Measurements from ENCODE around the gene MAD1L1.

Gene MAD1L1

GRCh38 chr7:2217716-2218443, 14.9 kb downstream of the MAD1L1 start:
- no peak for ATAC-seq (ENCODE audit: insufficient read depth, low read depth)

GRCh38 chr7:2217206-2217605, 15.5 kb downstream of the MAD1L1 start:
- H3K4me1 ChIP-seq (ENCODE audit: insufficient read depth, low read length), result no peaks in the 10 kb centered on the region
- H3K4me3 ChIP-seq (ENCODE audit: low read depth in 1 of 2, low read length in 2 of 2), result no peak overlapping the region
- H4K20me1 ChIP-seq (ENCODE audit: insufficient read depth, low read length), result peaks cover 24% of the 10 kb centered on the region
- no peak overlapping the region for H3K9ac ChIP-seq (ENCODE audit: low read depth, low read length)
- DNase-seq (no peak), ATAC-seq (ENCODE audit: insufficient read depth, low read depth) (no peak)
- TF ChIP-seq EZH2 (IDR thresholded peaks at IDR 0.05; ENCODE audit: borderline replicate concordance, low read depth, low read length, severe bottlenecking) (no peak), CTCF (IDR thresholded peaks at IDR 0.05; ENCODE audit: borderline replicate concordance, extremely low read depth, low read length, poor library complexity, severe bottlenecking) (no peak)
- H3K4me2 ChIP-seq (ENCODE audit: insufficient read depth, low read length), result no peak overlapping the region
- H2AFZ ChIP-seq (ENCODE audit: low read depth, low read length), result no peak overlapping the region
- no peak overlapping the region for H3K27ac ChIP-seq (ENCODE audit: low read length)
- peaks cover 95% of the 10 kb centered on the region for H3K36me3 ChIP-seq (ENCODE audit: insufficient read depth, low read length)
- H3K79me2 ChIP-seq (ENCODE audit: insufficient read depth, low read length), result peaks cover 10% of the 10 kb centered on the region; the same call in 1 of the 2 replicates
- H3K27me3 ChIP-seq (ENCODE audit: insufficient read depth, low read length, poor library complexity), result no peaks in the 10 kb centered on the region
- no peaks in the 10 kb centered on the region for H3K9me3 ChIP-seq (ENCODE audit: insufficient read depth, low read length, severe bottlenecking)

More at GRCh38 chr7:2217716-2218443, 14.9 kb downstream of the MAD1L1 start:
- H3K79me2 ChIP-seq (ENCODE audit: insufficient read depth, low read length), result peaks cover 10% of the 10 kb centered on the region; the same call in 1 of the 2 replicates
- no peaks in the 10 kb centered on the region for H3K27me3 ChIP-seq (ENCODE audit: insufficient read depth, low read length, poor library complexity)
- H3K27ac ChIP-seq (ENCODE audit: low read length), result no peak overlapping the region
- no peaks in the 10 kb centered on the region for H3K4me1 ChIP-seq (ENCODE audit: insufficient read depth, low read length)
- H3K4me3 ChIP-seq (ENCODE audit: low read depth in 1 of 2, low read length in 2 of 2), result no peak overlapping the region
- peaks cover 95% of the 10 kb centered on the region for H3K36me3 ChIP-seq (ENCODE audit: insufficient read depth, low read length)
- no peak overlapping the region for H2AFZ ChIP-seq (ENCODE audit: low read depth, low read length)
- TF ChIP-seq CTCF (IDR thresholded peaks at IDR 0.05; ENCODE audit: borderline replicate concordance, extremely low read depth, low read length, poor library complexity, severe bottlenecking), result no peak
- peaks cover 28% of the 10 kb centered on the region for H4K20me1 ChIP-seq (ENCODE audit: insufficient read depth, low read length)
- no peaks in the 10 kb centered on the region for H3K9me3 ChIP-seq (ENCODE audit: insufficient read depth, low read length, severe bottlenecking)
- no peak overlapping the region for H3K4me2 ChIP-seq (ENCODE audit: insufficient read depth, low read length)
- no peak for DNase-seq
- H3K9ac ChIP-seq (ENCODE audit: low read depth, low read length), result no peak overlapping the region

DNA sequence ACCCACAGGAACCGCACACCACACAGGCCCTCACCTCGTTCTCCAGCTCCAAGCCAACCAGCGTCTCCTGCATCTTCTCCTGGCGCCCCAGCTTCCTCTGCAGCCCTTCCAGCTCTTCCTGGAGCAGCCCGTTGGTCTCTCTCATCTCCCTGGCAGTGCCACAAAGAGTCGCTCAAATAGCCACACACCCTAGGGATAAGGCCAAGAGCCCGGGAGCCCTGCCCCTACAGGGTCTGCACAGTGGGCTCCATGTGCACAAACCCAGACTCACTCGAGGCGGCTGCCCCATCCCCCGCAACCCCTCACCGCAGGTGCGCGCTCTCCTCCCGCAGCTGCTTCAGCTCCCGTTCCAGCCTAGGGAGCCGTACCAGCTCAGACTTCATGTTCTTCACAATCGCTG, 16.9 kb downstream of the MAD1L1 start:
- Histone ChIP-seq H3K27me3 (ENCODE audit: insufficient read depth, low read length, poor library complexity) (no peaks in the 10 kb centered on the region), H3K9ac (ENCODE audit: low read depth, low read length) (no peak overlapping the region), H3K27ac (ENCODE audit: low read length) (no peak overlapping the region), H3K4me1 (ENCODE audit: insufficient read depth, low read length) (no peaks in the 10 kb centered on the region), H3K36me3 (ENCODE audit: insufficient read depth, low read length) (peaks cover 95% of the 10 kb centered on the region), H3K9me3 (ENCODE audit: insufficient read depth, low read length, severe bottlenecking) (no peaks in the 10 kb centered on the region), H3K79me2 (ENCODE audit: insufficient read depth, low read length) (peaks cover 10% of the 10 kb centered on the region; the same call in 1 of the 2 replicates), H3K4me3 (ENCODE audit: low read depth in 1 of 2, low read length in 2 of 2) (no peak overlapping the region), H4K20me1 (ENCODE audit: insufficient read depth, low read length) (peaks cover 26% of the 10 kb centered on the region), H2AFZ (ENCODE audit: low read depth, low read length) (no peak overlapping the region), H3K4me2 (ENCODE audit: insufficient read depth, low read length) (no peak overlapping the region)
- ATAC-seq (ENCODE audit: insufficient read depth, low read depth) (no peak), DNase-seq (no peak)
- TF ChIP-seq EZH2 (IDR thresholded peaks at IDR 0.05; ENCODE audit: borderline replicate concordance, low read depth, low read length, severe bottlenecking) (no peak), CTCF (IDR thresholded peaks at IDR 0.05; ENCODE audit: borderline replicate concordance, extremely low read depth, low read length, poor library complexity, severe bottlenecking) (no peak)

All from DND-41 (cell line).